Memory B cell (primary cell): Measurements from ENCODE around the gene PELI2.

Experiments
- ATAC-seq: fragments of 150-1000 bp; cut with Tn5 transposase; 2 replicates; pipeline ENCODE4 v1.10.0; 2021; ENCODE audit warnings: low read depth, mild to moderate bottlenecking, moderate library complexity
- DNase-seq, 2 donors: peaks; one replicate each; pipeline ENCODE4 v3.0.0; 2022; ENCODE audit warnings: low spot score in 2 of 2
- H3K27ac Mint-ChIP-seq: one replicate; pipeline ENCODE4 v1.8.0; 2022; ENCODE audit warnings: mild to moderate bottlenecking, moderate library complexity, mixed read lengths
- H3K27me3 Mint-ChIP-seq: one replicate; pipeline ENCODE4 v1.8.0; 2022; ENCODE audit warnings: mixed read lengths
- H3K36me3 Mint-ChIP-seq: one replicate; pipeline ENCODE4 v1.8.0; 2022; ENCODE audit warnings: mild to moderate bottlenecking, mixed read lengths
- H3K4me1 Mint-ChIP-seq: one replicate; pipeline ENCODE4 v1.8.0; 2022; ENCODE audit warnings: mixed read lengths
- H3K4me3 Mint-ChIP-seq: one replicate; pipeline ENCODE4 v1.8.0; 2022; ENCODE audit warnings: mild to moderate bottlenecking, moderate library complexity, mixed read lengths
- H3K9me3 Mint-ChIP-seq: one replicate; pipeline ENCODE4 v1.8.0; 2022; ENCODE audit warnings: mixed read lengths

Gene PELI2

GRCh38 chr14:56221382-56222128, 103.3 kb downstream of the PELI2 start:
- Mint-ChIP-seq H3K27me3 (peaks cover 3% of the 10 kb centered on the region), H3K36me3 (peaks cover 7% of the 10 kb centered on the region), H3K27ac (no peak overlapping the region), H3K4me1 (no peaks in the 10 kb centered on the region), H3K9me3 (no peaks in the 10 kb centered on the region), H3K4me3 (no peak overlapping the region)
- DNase-seq: no peak
- no peak for ATAC-seq

GRCh38 chr14:56224229-56224628, 106.0 kb downstream of the PELI2 start:
- Mint-ChIP-seq H3K9me3 (no peaks in the 10 kb centered on the region), H3K36me3 (peaks cover 7% of the 10 kb centered on the region), H3K4me3 (no peak overlapping the region), H3K27me3 (peaks cover 3% of the 10 kb centered on the region), H3K27ac (no peak overlapping the region), H3K4me1 (no peaks in the 10 kb centered on the region)
- DNase-seq (no peak), ATAC-seq (no peak)

- H3K4me1 Mint-ChIP-seq: no peaks in the 10 kb centered on the region
- no peak overlapping the region for H3K4me3 Mint-ChIP-seq
- H3K36me3 Mint-ChIP-seq: peaks cover 11% of the 10 kb centered on the region
- DNase-seq (no peak), ATAC-seq (no peak)
- H3K9me3 Mint-ChIP-seq: peaks cover 3% of the 10 kb centered on the region
- no peak overlapping the region for H3K27ac Mint-ChIP-seq
- H3K27me3 Mint-ChIP-seq: peaks cover 3% of the 10 kb centered on the region
Observed at GRCh38 chr14:56224691-56225681, 106.8 kb downstream of the PELI2 start.

- H3K4me1 Mint-ChIP-seq: peaks cover 8% of the 10 kb centered on the region
- H3K36me3 Mint-ChIP-seq: peaks cover 7% of the 10 kb centered on the region
- ATAC-seq (no peak), DNase-seq (no peak)
- no peaks in the 10 kb centered on the region for H3K27me3 Mint-ChIP-seq
- peaks cover 5% of the 10 kb centered on the region for H3K9me3 Mint-ChIP-seq
- H3K4me3 Mint-ChIP-seq: no peak overlapping the region
- H3K27ac Mint-ChIP-seq: no peak overlapping the region
Observed at GRCh38 chr14:56235388-56235787, 117.2 kb downstream of the PELI2 start.

- Mint-ChIP-seq H3K4me1 (peaks cover 10% of the 10 kb centered on the region), H3K9me3 (no peaks in the 10 kb centered on the region), H3K27me3 (no peaks in the 10 kb centered on the region), H3K4me3 (no peak overlapping the region), H3K36me3 (peaks cover 12% of the 10 kb centered on the region), H3K27ac (no peak overlapping the region)
- ATAC-seq: no peak
- DNase-seq: no peak
Observed at GRCh38 chr14:56237398-56237797, 119.2 kb downstream of the PELI2 start.

- no peak for DNase-seq
Observed at GRCh38 chr14:56241461-56241860, 123.2 kb downstream of the PELI2 start.

GRCh38 chr14:56243110-56243509, 124.9 kb downstream of the PELI2 start:
- Mint-ChIP-seq H3K27ac (no peak overlapping the region), H3K4me1 (peaks cover 13% of the 10 kb centered on the region)

More at GRCh38 chr14:56241461-56241860, 123.2 kb downstream of the PELI2 start:
- H3K4me3 Mint-ChIP-seq: no peak overlapping the region
- ATAC-seq: no peak
- H3K27ac Mint-ChIP-seq: no peak overlapping the region
- H3K9me3 Mint-ChIP-seq: no peaks in the 10 kb centered on the region
- no peaks in the 10 kb centered on the region for H3K27me3 Mint-ChIP-seq
- peaks cover 12% of the 10 kb centered on the region for H3K36me3 Mint-ChIP-seq
- peaks cover 16% of the 10 kb centered on the region for H3K4me1 Mint-ChIP-seq

GRCh38 chr14:56244138-56244789, 126.1 kb downstream of the PELI2 start:
- no peak for ATAC-seq
- H3K4me1 Mint-ChIP-seq: peaks cover 13% of the 10 kb centered on the region
- H3K27me3 Mint-ChIP-seq: no peaks in the 10 kb centered on the region
- H3K9me3 Mint-ChIP-seq: no peaks in the 10 kb centered on the region
- H3K27ac Mint-ChIP-seq: no peak overlapping the region
- H3K4me3 Mint-ChIP-seq: no peak overlapping the region
- peaks cover 13% of the 10 kb centered on the region for H3K36me3 Mint-ChIP-seq
- no peak for DNase-seq

More at GRCh38 chr14:56243110-56243509, 124.9 kb downstream of the PELI2 start:
- no peak overlapping the region for H3K4me3 Mint-ChIP-seq
- H3K27me3 Mint-ChIP-seq: no peaks in the 10 kb centered on the region
- DNase-seq: no peak
- no peaks in the 10 kb centered on the region for H3K9me3 Mint-ChIP-seq
- H3K36me3 Mint-ChIP-seq: peaks cover 12% of the 10 kb centered on the region
- no peak for ATAC-seq

GRCh38 chr14:56247495-56248200, 129.4 kb downstream of the PELI2 start:
- Mint-ChIP-seq H3K9me3 (peaks cover 1% of the 10 kb centered on the region), H3K27me3 (no peaks in the 10 kb centered on the region), H3K4me1 (peaks cover 5% of the 10 kb centered on the region), H3K36me3 (peaks cover 14% of the 10 kb centered on the region), H3K4me3 (no peak overlapping the region), H3K27ac (no peak overlapping the region)
- DNase-seq (no peak), ATAC-seq (no peak)

GRCh38 chr14:56248442-56248841, 130.2 kb downstream of the PELI2 start:
- no peak for ATAC-seq
- Mint-ChIP-seq H3K9me3 (peaks cover 5% of the 10 kb centered on the region), H3K36me3 (peaks cover 18% of the 10 kb centered on the region)

GRCh38 chr14:56261046-56261445, 142.8 kb downstream of the PELI2 start:
- ATAC-seq (no peak), DNase-seq (no peak)
- Mint-ChIP-seq H3K27ac (no peak overlapping the region), H3K4me3 (no peak overlapping the region), H3K9me3 (peaks cover 12% of the 10 kb centered on the region), H3K4me1 (no peaks in the 10 kb centered on the region), H3K36me3 (peaks cover 4% of the 10 kb centered on the region), H3K27me3 (no peaks in the 10 kb centered on the region)

More at GRCh38 chr14:56248442-56248841, 130.2 kb downstream of the PELI2 start:
- DNase-seq: no peak
- Mint-ChIP-seq H3K4me3 (no peak overlapping the region), H3K4me1 (peaks cover 1% of the 10 kb centered on the region), H3K27ac (no peak overlapping the region), H3K27me3 (no peaks in the 10 kb centered on the region)

- peaks cover 9% of the 10 kb centered on the region for H3K9me3 Mint-ChIP-seq
- no peaks in the 10 kb centered on the region for H3K4me1 Mint-ChIP-seq
- H3K36me3 Mint-ChIP-seq: peaks cover 2% of the 10 kb centered on the region
- DNase-seq (no peak), ATAC-seq (no peak)
- no peak overlapping the region for H3K27ac Mint-ChIP-seq
- no peaks in the 10 kb centered on the region for H3K27me3 Mint-ChIP-seq
- no peak overlapping the region for H3K4me3 Mint-ChIP-seq
Observed at GRCh38 chr14:56262530-56262929, 144.3 kb downstream of the PELI2 start.

- Mint-ChIP-seq H3K4me1 (no peaks in the 10 kb centered on the region), H3K27ac (no peak overlapping the region), H3K4me3 (no peak overlapping the region), H3K27me3 (no peaks in the 10 kb centered on the region), H3K9me3 (no peaks in the 10 kb centered on the region), H3K36me3 (no peaks in the 10 kb centered on the region)
- ATAC-seq (no peak), DNase-seq (no peak)
Observed at GRCh38 chr14:56268039-56268438, 149.8 kb downstream of the PELI2 start.
